K562 (cell line): ENCODE data around the gene COL15A1. TPM values are rescaled to one million over a fixed set of nuclear protein-coding genes. Genes with fewer than 3 reads are reported as not detected.

Experiments used
- DACH1 ChIP-seq: fragments of 450-650 bp; IDR thresholded peaks from 2 replicates; pipeline ENCODE4 v1.6.1; 2018; ENCODE audit not compliant: partially characterized antibody
- L3MBTL2 ChIP-seq: fragments of 450-650 bp; IDR thresholded peaks from 2 replicates; pipeline ENCODE4 v1.6.1; 2016; ENCODE audit warnings: mild to moderate bottlenecking, moderate library complexity
- RBM15 ChIP-seq: fragments of 200-400 bp; formaldehyde crosslinking; IDR thresholded peaks from 2 replicates; pipeline ENCODE4 v1.6.1; 2018; ENCODE audit warnings: mild to moderate bottlenecking, low read length, moderate library complexity; ENCODE audit not compliant: insufficient read depth
- ZFP1 ChIP-seq: fragments of 450-650 bp; formaldehyde crosslinking; IDR thresholded peaks from 2 replicates; pipeline ENCODE4 v1.4.0; 2020; ENCODE audit warnings: mild to moderate bottlenecking, mixed read lengths
- ZNF311 ChIP-seq: fragments of 250-450 bp; sonication (Bioruptor Pico); IDR thresholded peaks from 2 replicates; pipeline ENCODE4 v1.4.0; 2020; ENCODE audit warnings: mild to moderate bottlenecking, moderate library complexity
- ZNF785 ChIP-seq: fragments of 250-450 bp; sonication (Bioruptor Pico); IDR thresholded peaks from 2 replicates; pipeline ENCODE4 v1.4.0; 2020; ENCODE audit warnings: mild to moderate bottlenecking
- polyA plus RNA-seq, 8 experiments: library from polyadenylated mRNA; depleted of rRNA in 4 of 8; stranded (reverse) in 5 of 8; unstranded in 3 of 8; fragments of >200 nt; fragmentation: Nextera tagmentation in 2 of 8; fragmentation: Illumina TruSeq in 1 of 8; extraction: Ambion mirVana in 2 of 8; extraction: Trizol in 1 of 8; gene quantifications; 2 replicates each; pipeline versions ENCODE4 v1.2.1 to v1.2.3, GENCODE V29; 2011 to 2014; ENCODE audit warnings: inconsistent platforms in 1 of 8, missing spikeins in 1 of 8
- total RNA-seq, 7 experiments: library from RNA; depleted of rRNA in 6 of 7; stranded (reverse); fragments of >200 nt in 6 of 7; fragmentation: Illumina TruSeq in 2 of 7; extraction: Trizol in 2 of 7; gene quantifications; 2 replicates each; pipeline versions ENCODE4 v1.2.1 to v1.2.3, GENCODE V29; 2011 to 2021; ENCODE audit warnings: low replicate concordance in 1 of 7
- TF ChIP-seq, protein P1 (sequence below): fragments of 450-650 bp; IDR thresholded peaks from 2 replicates; pipeline ENCODE4 v1.6.1; 2016; ENCODE audit warnings: mild to moderate bottlenecking, moderate library complexity
- TF ChIP-seq, protein P2 (sequence below): fragments of 250-450 bp; sonication (Bioruptor Pico); IDR thresholded peaks from 2 replicates; pipeline ENCODE4 v1.4.0; 2020; ENCODE audit warnings: mild to moderate bottlenecking, moderate library complexity, borderline replicate concordance
- TF ChIP-seq, protein P3 (sequence below): fragments of 150-350 bp; conservative IDR thresholded peaks from 2 replicates; pipeline ENCODE4 v1.6.1; 2014; ENCODE audit warnings: low read length

COL15A1 gene
- total and polyA plus RNA-seq, 9 of the 15 experiments (the other 6 are each of a cell fraction or from before 2014, with no cell fraction given) = 0.46 to 5.1 (median 2.6) TPM

DNA sequence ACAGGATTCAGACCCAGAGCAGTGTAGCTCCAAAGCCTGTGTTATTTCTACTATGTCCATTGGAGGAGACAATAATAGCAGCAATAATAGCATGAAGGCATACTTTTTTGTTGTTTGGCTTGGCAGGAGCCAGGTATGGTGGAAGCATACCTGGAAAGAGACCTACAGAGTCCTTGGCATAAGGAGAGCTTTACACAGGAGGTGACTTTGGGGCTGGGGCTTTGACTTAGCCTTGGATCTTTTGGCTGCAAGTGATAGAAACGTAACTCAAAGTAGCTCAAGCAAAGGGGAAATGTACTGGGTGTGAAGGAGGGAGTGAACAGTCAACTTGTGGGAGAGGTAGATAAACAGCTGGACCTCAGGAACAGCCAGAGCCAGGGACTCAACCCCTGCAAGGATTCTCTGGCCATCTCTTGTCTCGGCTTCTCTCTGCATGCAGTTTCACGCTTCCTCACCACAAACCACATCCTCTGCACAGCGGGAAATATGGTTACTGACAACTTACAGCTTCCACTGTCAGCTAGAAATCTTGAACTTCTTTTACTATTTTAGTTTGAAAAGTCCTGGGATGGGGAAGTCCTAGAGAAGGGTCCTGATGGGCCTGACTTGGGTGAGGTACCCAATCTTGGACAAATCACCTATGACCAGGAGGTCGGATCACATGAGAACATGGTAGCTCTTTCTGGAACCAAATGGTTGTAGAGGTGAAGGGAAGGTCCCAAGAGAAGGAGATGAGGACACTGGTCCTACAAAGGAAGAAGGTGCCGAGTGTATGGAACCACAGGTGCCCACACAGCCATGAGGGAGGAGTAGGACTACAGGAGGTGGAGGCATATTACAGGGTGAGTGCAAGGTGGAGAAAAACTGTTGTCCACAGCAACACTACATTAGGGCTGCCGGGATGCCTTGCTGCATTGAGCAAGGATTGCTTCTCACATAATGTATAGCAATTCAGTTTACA is 114.2 kb downstream of the COL15A1 start (continued):
- TF ChIP-seq, protein P1, sequence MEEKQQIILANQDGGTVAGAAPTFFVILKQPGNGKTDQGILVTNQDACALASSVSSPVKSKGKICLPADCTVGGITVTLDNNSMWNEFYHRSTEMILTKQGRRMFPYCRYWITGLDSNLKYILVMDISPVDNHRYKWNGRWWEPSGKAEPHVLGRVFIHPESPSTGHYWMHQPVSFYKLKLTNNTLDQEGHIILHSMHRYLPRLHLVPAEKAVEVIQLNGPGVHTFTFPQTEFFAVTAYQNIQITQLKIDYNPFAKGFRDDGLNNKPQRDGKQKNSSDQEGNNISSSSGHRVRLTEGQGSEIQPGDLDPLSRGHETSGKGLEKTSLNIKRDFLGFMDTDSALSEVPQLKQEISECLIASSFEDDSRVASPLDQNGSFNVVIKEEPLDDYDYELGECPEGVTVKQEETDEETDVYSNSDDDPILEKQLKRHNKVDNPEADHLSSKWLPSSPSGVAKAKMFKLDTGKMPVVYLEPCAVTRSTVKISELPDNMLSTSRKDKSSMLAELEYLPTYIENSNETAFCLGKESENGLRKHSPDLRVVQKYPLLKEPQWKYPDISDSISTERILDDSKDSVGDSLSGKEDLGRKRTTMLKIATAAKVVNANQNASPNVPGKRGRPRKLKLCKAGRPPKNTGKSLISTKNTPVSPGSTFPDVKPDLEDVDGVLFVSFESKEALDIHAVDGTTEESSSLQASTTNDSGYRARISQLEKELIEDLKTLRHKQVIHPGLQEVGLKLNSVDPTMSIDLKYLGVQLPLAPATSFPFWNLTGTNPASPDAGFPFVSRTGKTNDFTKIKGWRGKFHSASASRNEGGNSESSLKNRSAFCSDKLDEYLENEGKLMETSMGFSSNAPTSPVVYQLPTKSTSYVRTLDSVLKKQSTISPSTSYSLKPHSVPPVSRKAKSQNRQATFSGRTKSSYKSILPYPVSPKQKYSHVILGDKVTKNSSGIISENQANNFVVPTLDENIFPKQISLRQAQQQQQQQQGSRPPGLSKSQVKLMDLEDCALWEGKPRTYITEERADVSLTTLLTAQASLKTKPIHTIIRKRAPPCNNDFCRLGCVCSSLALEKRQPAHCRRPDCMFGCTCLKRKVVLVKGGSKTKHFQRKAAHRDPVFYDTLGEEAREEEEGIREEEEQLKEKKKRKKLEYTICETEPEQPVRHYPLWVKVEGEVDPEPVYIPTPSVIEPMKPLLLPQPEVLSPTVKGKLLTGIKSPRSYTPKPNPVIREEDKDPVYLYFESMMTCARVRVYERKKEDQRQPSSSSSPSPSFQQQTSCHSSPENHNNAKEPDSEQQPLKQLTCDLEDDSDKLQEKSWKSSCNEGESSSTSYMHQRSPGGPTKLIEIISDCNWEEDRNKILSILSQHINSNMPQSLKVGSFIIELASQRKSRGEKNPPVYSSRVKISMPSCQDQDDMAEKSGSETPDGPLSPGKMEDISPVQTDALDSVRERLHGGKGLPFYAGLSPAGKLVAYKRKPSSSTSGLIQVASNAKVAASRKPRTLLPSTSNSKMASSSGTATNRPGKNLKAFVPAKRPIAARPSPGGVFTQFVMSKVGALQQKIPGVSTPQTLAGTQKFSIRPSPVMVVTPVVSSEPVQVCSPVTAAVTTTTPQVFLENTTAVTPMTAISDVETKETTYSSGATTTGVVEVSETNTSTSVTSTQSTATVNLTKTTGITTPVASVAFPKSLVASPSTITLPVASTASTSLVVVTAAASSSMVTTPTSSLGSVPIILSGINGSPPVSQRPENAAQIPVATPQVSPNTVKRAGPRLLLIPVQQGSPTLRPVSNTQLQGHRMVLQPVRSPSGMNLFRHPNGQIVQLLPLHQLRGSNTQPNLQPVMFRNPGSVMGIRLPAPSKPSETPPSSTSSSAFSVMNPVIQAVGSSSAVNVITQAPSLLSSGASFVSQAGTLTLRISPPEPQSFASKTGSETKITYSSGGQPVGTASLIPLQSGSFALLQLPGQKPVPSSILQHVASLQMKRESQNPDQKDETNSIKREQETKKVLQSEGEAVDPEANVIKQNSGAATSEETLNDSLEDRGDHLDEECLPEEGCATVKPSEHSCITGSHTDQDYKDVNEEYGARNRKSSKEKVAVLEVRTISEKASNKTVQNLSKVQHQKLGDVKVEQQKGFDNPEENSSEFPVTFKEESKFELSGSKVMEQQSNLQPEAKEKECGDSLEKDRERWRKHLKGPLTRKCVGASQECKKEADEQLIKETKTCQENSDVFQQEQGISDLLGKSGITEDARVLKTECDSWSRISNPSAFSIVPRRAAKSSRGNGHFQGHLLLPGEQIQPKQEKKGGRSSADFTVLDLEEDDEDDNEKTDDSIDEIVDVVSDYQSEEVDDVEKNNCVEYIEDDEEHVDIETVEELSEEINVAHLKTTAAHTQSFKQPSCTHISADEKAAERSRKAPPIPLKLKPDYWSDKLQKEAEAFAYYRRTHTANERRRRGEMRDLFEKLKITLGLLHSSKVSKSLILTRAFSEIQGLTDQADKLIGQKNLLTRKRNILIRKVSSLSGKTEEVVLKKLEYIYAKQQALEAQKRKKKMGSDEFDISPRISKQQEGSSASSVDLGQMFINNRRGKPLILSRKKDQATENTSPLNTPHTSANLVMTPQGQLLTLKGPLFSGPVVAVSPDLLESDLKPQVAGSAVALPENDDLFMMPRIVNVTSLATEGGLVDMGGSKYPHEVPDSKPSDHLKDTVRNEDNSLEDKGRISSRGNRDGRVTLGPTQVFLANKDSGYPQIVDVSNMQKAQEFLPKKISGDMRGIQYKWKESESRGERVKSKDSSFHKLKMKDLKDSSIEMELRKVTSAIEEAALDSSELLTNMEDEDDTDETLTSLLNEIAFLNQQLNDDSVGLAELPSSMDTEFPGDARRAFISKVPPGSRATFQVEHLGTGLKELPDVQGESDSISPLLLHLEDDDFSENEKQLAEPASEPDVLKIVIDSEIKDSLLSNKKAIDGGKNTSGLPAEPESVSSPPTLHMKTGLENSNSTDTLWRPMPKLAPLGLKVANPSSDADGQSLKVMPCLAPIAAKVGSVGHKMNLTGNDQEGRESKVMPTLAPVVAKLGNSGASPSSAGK = no peak; the same call in 1 of the 2 replicates
- TF ChIP-seq ZFP1 (CRISPR knock-in tag) (no peak), L3MBTL2 (peak; percentile 56), ZNF311 (CRISPR knock-in tag) (no peak; the same call in 1 of the 2 replicates), RBM15 (no peak), DACH1 (peak; percentile 83), ZNF785 (CRISPR knock-in tag) (no peak)
- TF ChIP-seq, protein P2, sequence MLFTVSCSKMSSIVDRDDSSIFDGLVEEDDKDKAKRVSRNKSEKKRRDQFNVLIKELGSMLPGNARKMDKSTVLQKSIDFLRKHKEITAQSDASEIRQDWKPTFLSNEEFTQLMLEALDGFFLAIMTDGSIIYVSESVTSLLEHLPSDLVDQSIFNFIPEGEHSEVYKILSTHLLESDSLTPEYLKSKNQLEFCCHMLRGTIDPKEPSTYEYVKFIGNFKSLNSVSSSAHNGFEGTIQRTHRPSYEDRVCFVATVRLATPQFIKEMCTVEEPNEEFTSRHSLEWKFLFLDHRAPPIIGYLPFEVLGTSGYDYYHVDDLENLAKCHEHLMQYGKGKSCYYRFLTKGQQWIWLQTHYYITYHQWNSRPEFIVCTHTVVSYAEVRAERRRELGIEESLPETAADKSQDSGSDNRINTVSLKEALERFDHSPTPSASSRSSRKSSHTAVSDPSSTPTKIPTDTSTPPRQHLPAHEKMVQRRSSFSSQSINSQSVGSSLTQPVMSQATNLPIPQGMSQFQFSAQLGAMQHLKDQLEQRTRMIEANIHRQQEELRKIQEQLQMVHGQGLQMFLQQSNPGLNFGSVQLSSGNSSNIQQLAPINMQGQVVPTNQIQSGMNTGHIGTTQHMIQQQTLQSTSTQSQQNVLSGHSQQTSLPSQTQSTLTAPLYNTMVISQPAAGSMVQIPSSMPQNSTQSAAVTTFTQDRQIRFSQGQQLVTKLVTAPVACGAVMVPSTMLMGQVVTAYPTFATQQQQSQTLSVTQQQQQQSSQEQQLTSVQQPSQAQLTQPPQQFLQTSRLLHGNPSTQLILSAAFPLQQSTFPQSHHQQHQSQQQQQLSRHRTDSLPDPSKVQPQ (CRISPR knock-in tag) = no peak
- TF ChIP-seq, protein P3, sequence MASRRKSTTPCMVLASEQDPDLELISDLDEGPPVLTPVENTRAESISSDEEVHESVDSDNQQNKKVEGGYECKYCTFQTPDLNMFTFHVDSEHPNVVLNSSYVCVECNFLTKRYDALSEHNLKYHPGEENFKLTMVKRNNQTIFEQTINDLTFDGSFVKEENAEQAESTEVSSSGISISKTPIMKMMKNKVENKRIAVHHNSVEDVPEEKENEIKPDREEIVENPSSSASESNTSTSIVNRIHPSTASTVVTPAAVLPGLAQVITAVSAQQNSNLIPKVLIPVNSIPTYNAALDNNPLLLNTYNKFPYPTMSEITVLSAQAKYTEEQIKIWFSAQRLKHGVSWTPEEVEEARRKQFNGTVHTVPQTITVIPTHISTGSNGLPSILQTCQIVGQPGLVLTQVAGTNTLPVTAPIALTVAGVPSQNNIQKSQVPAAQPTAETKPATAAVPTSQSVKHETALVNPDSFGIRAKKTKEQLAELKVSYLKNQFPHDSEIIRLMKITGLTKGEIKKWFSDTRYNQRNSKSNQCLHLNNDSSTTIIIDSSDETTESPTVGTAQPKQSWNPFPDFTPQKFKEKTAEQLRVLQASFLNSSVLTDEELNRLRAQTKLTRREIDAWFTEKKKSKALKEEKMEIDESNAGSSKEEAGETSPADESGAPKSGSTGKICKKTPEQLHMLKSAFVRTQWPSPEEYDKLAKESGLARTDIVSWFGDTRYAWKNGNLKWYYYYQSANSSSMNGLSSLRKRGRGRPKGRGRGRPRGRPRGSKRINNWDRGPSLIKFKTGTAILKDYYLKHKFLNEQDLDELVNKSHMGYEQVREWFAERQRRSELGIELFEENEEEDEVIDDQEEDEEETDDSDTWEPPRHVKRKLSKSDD = no peak
